Measurements from ENCODE around the gene OGFR. TPM values are rescaled to one million over a fixed set of nuclear protein-coding genes. Genes with fewer than 3 reads are reported as not detected.

The OGFR gene
- polyA plus RNA-seq, 1 experiment = 19.7 TPM

DNA sequence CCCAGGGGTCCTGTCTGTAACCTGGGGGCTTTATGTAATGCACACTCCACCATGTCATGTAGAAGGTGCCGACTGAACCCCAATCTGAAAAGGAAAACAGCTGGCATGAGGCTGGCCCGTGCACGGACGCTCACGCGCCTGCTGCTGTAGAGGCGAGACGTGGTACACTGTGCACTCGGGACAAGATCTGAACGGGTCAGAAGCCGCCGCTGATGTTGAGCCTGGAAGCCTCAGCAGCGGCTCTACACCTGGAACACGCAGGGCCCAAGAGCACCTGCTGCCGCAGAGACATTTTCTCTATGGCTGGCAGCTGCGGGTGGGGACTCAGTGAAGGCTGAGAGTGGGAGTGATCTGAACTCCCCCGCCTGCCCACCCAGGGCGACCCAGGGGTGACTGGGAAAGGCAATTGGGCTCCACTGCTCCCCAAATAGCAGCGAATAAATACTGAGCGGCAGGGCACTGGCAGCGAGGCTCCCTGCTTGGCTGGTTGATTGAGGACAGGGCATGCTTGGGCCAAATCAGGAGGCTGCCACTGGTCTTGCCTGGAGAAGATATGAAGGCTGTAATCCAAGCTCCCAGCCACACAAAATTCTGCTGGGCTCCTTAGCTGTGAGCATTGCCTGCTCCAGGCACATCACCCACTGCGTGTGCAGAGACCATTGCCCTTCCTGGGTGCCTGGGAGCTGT lies 2.5 kb upstream of the OGFR start:
- POLR2A ChIA-PET = no interaction called here
- H3K4me3 ChIP-seq (ENCODE audit: low read depth, low read length) = no peak overlapping the region
- CTCF ChIA-PET = no interaction called here
- DNase-seq (ENCODE audit: low read depth, low spot score) = no peak
- no peaks in the 10 kb centered on the region for H3K27me3 ChIP-seq (ENCODE audit: control insufficient read depth, insufficient read depth, low read length)
- H3K27ac ChIP-seq (ENCODE audit: low read depth, low read length) = no peak overlapping the region
- H3K9me3 ChIP-seq (ENCODE audit: control insufficient read depth, insufficient read depth, low read length) = no peaks in the 10 kb centered on the region; the same call in 1 of the 2 replicates
- TF ChIP-seq, protein P1, sequence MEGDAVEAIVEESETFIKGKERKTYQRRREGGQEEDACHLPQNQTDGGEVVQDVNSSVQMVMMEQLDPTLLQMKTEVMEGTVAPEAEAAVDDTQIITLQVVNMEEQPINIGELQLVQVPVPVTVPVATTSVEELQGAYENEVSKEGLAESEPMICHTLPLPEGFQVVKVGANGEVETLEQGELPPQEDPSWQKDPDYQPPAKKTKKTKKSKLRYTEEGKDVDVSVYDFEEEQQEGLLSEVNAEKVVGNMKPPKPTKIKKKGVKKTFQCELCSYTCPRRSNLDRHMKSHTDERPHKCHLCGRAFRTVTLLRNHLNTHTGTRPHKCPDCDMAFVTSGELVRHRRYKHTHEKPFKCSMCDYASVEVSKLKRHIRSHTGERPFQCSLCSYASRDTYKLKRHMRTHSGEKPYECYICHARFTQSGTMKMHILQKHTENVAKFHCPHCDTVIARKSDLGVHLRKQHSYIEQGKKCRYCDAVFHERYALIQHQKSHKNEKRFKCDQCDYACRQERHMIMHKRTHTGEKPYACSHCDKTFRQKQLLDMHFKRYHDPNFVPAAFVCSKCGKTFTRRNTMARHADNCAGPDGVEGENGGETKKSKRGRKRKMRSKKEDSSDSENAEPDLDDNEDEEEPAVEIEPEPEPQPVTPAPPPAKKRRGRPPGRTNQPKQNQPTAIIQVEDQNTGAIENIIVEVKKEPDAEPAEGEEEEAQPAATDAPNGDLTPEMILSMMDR (IDR thresholded peaks at IDR 0.05; ENCODE audit: low read depth, low read length) = no peak

DNA sequence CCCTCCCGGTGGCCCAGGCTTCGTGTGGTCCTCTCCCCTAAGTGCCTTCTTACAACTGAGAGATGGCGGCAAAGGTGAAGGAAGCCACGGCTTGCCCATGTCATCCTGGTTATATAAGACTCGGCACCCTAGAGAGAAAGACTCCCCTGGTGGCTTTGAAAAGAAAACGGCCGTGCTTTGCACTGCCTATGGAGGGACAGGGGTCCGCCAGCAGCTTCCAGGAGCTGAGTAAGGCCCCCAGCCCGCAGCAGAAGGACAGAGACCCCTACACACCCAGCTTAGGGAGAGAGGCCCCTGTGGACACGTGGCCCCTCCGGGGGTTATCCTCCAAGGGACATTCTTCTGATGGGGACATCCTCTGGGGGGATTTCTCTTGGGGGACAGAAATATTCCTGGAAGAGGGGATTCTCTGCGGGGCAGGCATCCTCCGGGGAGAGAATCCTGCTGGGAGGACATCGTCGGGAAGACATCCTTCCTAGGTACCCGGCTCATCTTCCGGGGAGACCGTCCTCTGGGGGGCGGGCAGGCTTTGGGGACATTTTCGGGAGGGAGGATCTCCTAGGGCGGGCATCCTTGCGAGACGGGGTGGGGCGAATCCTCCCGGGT lies 511 bp upstream of the OGFR start:
- Histone ChIP-seq H3K27me3 (ENCODE audit: control insufficient read depth, insufficient read depth, low read length) (no peaks in the 10 kb centered on the region), H3K4me3 (ENCODE audit: low read depth, low read length) (peak overlapping the region; percentile 68), H3K27ac (ENCODE audit: low read depth, low read length) (no peak overlapping the region), H3K9me3 (ENCODE audit: control insufficient read depth, insufficient read depth, low read length) (no peaks in the 10 kb centered on the region; the same call in 1 of the 2 replicates)
- no peak for DNase-seq (ENCODE audit: low read depth, low spot score)
- POLR2A ChIA-PET = no interaction called here
- TF ChIP-seq, protein P1 (IDR thresholded peaks at IDR 0.05; ENCODE audit: low read depth, low read length) = 0 out of 2 replicates have a peak, but pooled peaks have one; percentile 2
- CTCF ChIA-PET = no interaction called here

DNA sequence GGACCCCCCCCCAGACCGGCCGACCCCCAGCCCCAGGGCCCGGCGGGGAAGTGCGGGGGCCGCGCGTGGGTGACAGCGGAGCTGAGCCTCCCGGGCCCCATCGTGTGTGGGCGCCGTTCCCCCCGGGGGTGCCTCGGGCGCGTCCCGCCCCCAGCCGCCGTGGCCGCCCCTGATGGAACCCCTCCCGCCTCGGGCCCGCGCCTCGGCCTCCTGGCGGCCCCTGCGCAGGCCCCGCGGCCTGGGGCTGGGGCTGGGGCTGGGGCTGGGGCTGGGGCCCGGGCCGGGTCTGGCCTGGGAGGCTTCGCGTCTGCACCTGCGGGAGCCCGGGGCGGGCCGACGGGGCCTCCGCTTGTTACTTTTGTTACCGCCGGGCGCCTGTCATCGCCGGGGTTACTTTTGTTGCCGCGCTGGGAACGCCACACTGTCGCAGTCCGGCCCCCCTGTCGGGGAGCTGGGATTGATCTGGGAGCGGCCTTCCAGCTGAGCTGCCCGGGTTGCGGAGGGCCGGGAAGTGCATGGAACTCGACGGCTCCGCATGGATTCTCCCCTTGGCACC lies 598 bp downstream of the OGFR start:
- peak overlapping the region; percentile 68 for H3K4me3 ChIP-seq (ENCODE audit: low read depth, low read length)
- H3K27me3 ChIP-seq (ENCODE audit: control insufficient read depth, insufficient read depth, low read length) = no peaks in the 10 kb centered on the region
- TF ChIP-seq, protein P1 (IDR thresholded peaks at IDR 0.05; ENCODE audit: low read depth, low read length) = 0 out of 2 replicates have a peak, but pooled peaks have one; percentile 9
- CTCF ChIA-PET = no interaction called here
- POLR2A ChIA-PET = interaction anchor here (0.5 to 1.0 kb wide), 2 partner anchors 15 to 132 kb away, joined by 3 to 4 read pairs; no protein-coding TSS in a partner anchor
- no peak for DNase-seq (ENCODE audit: low read depth, low spot score)
- no peaks in the 10 kb centered on the region; the same call in 1 of the 2 replicates for H3K9me3 ChIP-seq (ENCODE audit: control insufficient read depth, insufficient read depth, low read length)
- H3K27ac ChIP-seq (ENCODE audit: low read depth, low read length) = no peak overlapping the region

DNA sequence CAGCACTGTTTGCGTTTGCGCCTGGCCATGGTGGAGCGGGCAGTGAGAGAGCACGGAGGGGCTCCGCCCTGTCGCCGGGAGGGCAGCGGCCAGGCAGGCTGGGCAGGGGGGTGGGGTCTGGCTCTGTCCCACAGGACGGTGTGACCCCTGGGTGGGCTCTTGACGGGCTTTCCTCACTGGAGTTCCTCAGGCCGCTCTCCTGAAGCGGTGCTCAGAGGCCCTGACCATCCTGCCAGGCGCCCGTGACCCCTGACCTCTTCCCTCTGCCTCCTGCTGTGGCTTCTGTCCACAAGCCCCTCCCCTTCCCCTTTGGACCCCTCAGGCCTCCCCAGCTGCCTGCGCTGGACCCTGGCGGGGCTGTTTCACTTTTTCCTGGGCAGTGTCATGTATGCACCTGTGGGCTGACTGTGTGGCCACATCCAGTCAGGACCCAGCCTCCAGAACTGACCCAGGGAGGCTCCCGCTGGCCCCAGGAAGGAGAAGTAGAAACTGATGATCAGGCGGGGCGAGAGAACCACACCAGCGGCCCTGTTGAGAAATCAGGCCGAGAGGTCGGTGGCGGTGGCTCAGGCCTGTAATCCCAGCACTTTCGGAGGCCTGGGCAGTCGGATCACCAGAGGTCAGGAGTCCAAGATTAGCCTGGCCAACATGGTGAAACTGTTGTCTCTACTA lies 1.2 kb downstream of the OGFR start:
- Histone ChIP-seq H3K27me3 (ENCODE audit: control insufficient read depth, insufficient read depth, low read length) (no peaks in the 10 kb centered on the region), H3K9me3 (ENCODE audit: control insufficient read depth, insufficient read depth, low read length) (no peaks in the 10 kb centered on the region; the same call in 1 of the 2 replicates), H3K27ac (ENCODE audit: low read depth, low read length) (no peak overlapping the region), H3K4me3 (ENCODE audit: low read depth, low read length) (peak overlapping the region; percentile 68)
- TF ChIP-seq, protein P1 (IDR thresholded peaks at IDR 0.05; ENCODE audit: low read depth, low read length) = no peak
- no peak for DNase-seq (ENCODE audit: low read depth, low spot score)
- ChIA-PET POLR2A (interaction anchor here (0.5 to 1.0 kb wide), 2 partner anchors 16 to 131 kb away, joined by 3 to 4 read pairs; no protein-coding TSS in a partner anchor), CTCF (no interaction called here)
